Spleen (tissue), 11 donors: Measurements from ENCODE around the gene UBIAD1. TPM values are rescaled to one million over a fixed set of nuclear protein-coding genes. Genes with fewer than 3 reads are reported as not detected.

ENCODE experiments used
- DNase-seq: peaks from one replicate; pipeline ENCODE4 v3.0.0-alpha.2; 2020
- H3K27ac ChIP-seq, 8 donors: fragments of 200-600 bp; sonication (generic) in 7 of 8; 1 replicate in 4 of 8; 2 replicates in 4 of 8; pipeline versions ENCODE4 v1.5.0 to v1.8.0; 2016 to 2021; ENCODE audit warnings: inconsistent platforms in 4 of 8, mild to moderate bottlenecking in 4 of 8, moderate library complexity in 1 of 8
- H3K27me3 ChIP-seq, 7 donors: fragments of 200-600 bp; sonication (generic) in 6 of 7; replicated peaks in 1 of 7; 1 replicate in 4 of 7; 2 replicates in 3 of 7; pipeline versions ENCODE4 v1.5.0 to v1.8.0; 2016 to 2021; ENCODE audit warnings: inconsistent platforms in 3 of 7, mild to moderate bottlenecking in 1 of 7
- H3K36me3 ChIP-seq, 6 donors: fragments of 200-600 bp; sonication (generic) in 5 of 6; 1 replicate in 4 of 6; 2 replicates in 2 of 6; pipeline versions ENCODE4 v1.5.0 to v1.8.0; 2016 to 2021; ENCODE audit warnings: inconsistent platforms in 2 of 6
- H3K4me1 ChIP-seq, 6 donors: fragments of 200-600 bp; sonication (generic) in 5 of 6; 1 replicate in 3 of 6; 2 replicates in 3 of 6; pipeline versions ENCODE4 v1.5.0 to v1.8.0; 2016 to 2021; ENCODE audit warnings: inconsistent platforms in 3 of 6
- H3K4me3 ChIP-seq, 8 donors: fragments of 200-600 bp; sonication (generic) in 7 of 8; 1 replicate in 4 of 8; 2 replicates in 4 of 8; pipeline versions ENCODE4 v1.5.0 to v1.8.0; 2016 to 2021; ENCODE audit warnings: inconsistent platforms in 4 of 8, mild to moderate bottlenecking in 4 of 8, moderate library complexity in 2 of 8
- H3K9me3 ChIP-seq, 8 donors: fragments of 200-600 bp; sonication (generic) in 7 of 8; 1 replicate in 4 of 8; 2 replicates in 4 of 8; pipeline versions ENCODE4 v1.5.0 to v1.8.0; 2016 to 2021; ENCODE audit warnings: inconsistent platforms in 4 of 8
- CTCF ChIP-seq, 11 experiments: fragments of 200-600 bp in 7 of 11; fragments of 450-650 bp in 4 of 11; sonication (generic) in 4 of 11; IDR thresholded peaks in 8 of 11; conservative IDR thresholded peaks in 3 of 11; 1 replicate in 7 of 11; 2 replicates in 4 of 11; pipeline versions ENCODE4 v1.4.0 to v1.8.0; 2016 to 2021; ENCODE audit warnings: antibody characterized with exemption in 11 of 11, inconsistent platforms in 4 of 11, mild to moderate bottlenecking in 1 of 11
- POLR2A ChIP-seq, 3 donors: fragments of 450-650 bp; IDR thresholded peaks; one replicate each; pipeline ENCODE4 v1.5.1; 2017; ENCODE audit warnings: antibody characterized with exemption in 3 of 3, mild to moderate bottlenecking in 1 of 3
- POLR2AphosphoS5 ChIP-seq, 3 donors: sonication (generic); formaldehyde crosslinking; IDR thresholded peaks; one replicate each; pipeline ENCODE4 v1.5.1; 2017; ENCODE audit warnings: antibody characterized with exemption in 3 of 3
- WGBS, 5 donors: extraction: QIAGEN DNeasy Blood & Tissue Kit in 3 of 5; methylation state at CpG; one replicate each; pipeline versions ENCODE4 v1.1.5 to v1.1.7; 2013 to 2018; 5-methylcytosine and 5-hydroxymethylcytosine counted together
- intact Hi-C: fragments of 100-400 bp; cut with DNase I; formaldehyde crosslinking; loops from one replicate; pipeline ENCODE4 v1.15.0; 2023; ENCODE audit warnings: low total_unique reads
- polyA plus RNA-seq, 3 donors: library from polyadenylated mRNA; stranded (reverse); fragments of 200-250 nt; gene quantifications; one replicate each; pipeline ENCODE4 v1.2.1, GENCODE V29; 2013
- total RNA-seq, 7 donors: library from RNA; depleted of rRNA in 3 of 7; stranded (reverse); fragments of >200 nt in 3 of 7; fragmentation: NEBNext Ultra II Directional in 4 of 7; extraction: Animal tissue kit (Norgen Biotek cat#: 25700) in 4 of 7; gene quantifications; one replicate each; pipeline versions ENCODE4 v1.1.0 to v1.2.1, GENCODE V29; 2016 to 2021
- donor health status: healthy with polysubstance abuse.
- donor health status: DM: no; HTN: no; CAD: no; lungs with moderate emphysema.
- donor health status: DM: no; HTN: no; CAD: no.
- donor health status: Bipolar disorder and iron deficiency.
- donor health status: healthy.
- donor health status: DM: no; HTN: no; CAD: no.
- donor health status: DM: yes; HTN: yes; CAD: no.

The UBIAD1 gene
- total and polyA plus RNA-seq, 10 donors, result 6.8 to 18.5 (median 15.7) TPM

GRCh38 chr1:11314959-11315358, 42.0 kb downstream of the UBIAD1 start:
- DNase-seq, result no peak
- H3K9me3 ChIP-seq, result no peaks in the 10 kb centered on the region
- peaks cover 0 to 10% (median 2%) of the 10 kb centered on the region in 7 donors for H3K27me3 ChIP-seq
- no peak overlapping the region for H3K4me3 ChIP-seq
- H3K36me3 ChIP-seq, result no peaks in the 10 kb centered on the region
- TF ChIP-seq POLR2AphosphoS5 (IDR thresholded peaks at IDR 0.05), result no peak
- TF ChIP-seq CTCF (IDR thresholded peaks at IDR 0.05 in 8 of 11, conservative IDR thresholded peaks at IDR 0.05 in 3 of 11), result no peak
- TF ChIP-seq POLR2A (IDR thresholded peaks at IDR 0.05), result no peak
- H3K27ac ChIP-seq, result no peak overlapping the region
- WGBS, 5 donors, result 66 to 79% (median 72%) methylated on average over 8 of the region's 8 CpGs
- no peaks in the 10 kb centered on the region for H3K4me1 ChIP-seq
- intact Hi-C loops, result no loop called here

GRCh38 chr1:11316701-11317100, 43.7 kb downstream of the UBIAD1 start:
- no peaks in the 10 kb centered on the region for H3K36me3 ChIP-seq
- DNase-seq, result no peak
- no peaks in the 10 kb centered on the region for H3K4me1 ChIP-seq
- 69 to 92% (median 77%) methylated on average over 6 of the region's 6 CpGs for WGBS, 5 donors
- peaks cover 0 to 23% (median 11%) of the 10 kb centered on the region in 7 donors for H3K27me3 ChIP-seq
- no peak overlapping the region for H3K4me3 ChIP-seq
- intact Hi-C loops, result no loop called here
- H3K9me3 ChIP-seq, result no peaks in the 10 kb centered on the region
- H3K27ac ChIP-seq, result no peak overlapping the region
- no peak for TF ChIP-seq POLR2A (IDR thresholded peaks at IDR 0.05)
- TF ChIP-seq CTCF (IDR thresholded peaks at IDR 0.05 in 8 of 11, conservative IDR thresholded peaks at IDR 0.05 in 3 of 11), result no peak
- no peak for TF ChIP-seq POLR2AphosphoS5 (IDR thresholded peaks at IDR 0.05)

DNA sequence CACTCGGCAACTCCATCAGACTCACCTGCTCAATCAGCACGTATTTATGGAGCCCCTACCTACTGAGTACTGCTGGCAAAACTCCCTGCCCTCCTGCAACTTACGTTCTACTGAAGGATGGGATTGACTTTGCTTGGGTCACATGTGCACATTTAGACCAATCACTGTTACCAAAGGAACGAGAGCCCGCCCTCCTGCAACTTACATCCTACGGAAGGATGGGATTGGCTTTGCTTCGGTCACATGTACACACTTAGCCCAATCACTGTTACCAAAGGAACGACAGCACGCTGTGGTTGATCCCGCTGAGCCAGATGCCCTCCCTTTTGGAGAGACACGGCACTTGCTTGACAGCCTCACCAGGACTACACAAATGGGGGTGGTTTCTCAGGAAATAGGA, 46.0 kb downstream of the UBIAD1 start:
- Histone ChIP-seq H3K9me3 (no peaks in the 10 kb centered on the region), H3K4me1 (no peaks in the 10 kb centered on the region), H3K27me3 (peaks cover 0 to 33% (median 11%) of the 10 kb centered on the region in 7 donors), H3K27ac (no peak overlapping the region), H3K4me3 (no peak overlapping the region), H3K36me3 (no peaks in the 10 kb centered on the region)
- intact Hi-C loops, result no loop called here
- 82 to 92% (median 87%) methylated on average over 11 of the region's 11 CpGs for WGBS, 5 donors
- TF ChIP-seq POLR2A (IDR thresholded peaks at IDR 0.05) (no peak), CTCF (IDR thresholded peaks at IDR 0.05 in 8 of 11, conservative IDR thresholded peaks at IDR 0.05 in 3 of 11) (no peak), POLR2AphosphoS5 (IDR thresholded peaks at IDR 0.05) (no peak)
- no peak for DNase-seq

- Histone ChIP-seq H3K27me3 (peaks cover 0 to 34% (median 11%) of the 10 kb centered on the region in 7 donors), H3K36me3 (no peaks in the 10 kb centered on the region), H3K4me1 (no peaks in the 10 kb centered on the region), H3K9me3 (no peaks in the 10 kb centered on the region), H3K4me3 (no peak overlapping the region), H3K27ac (no peak overlapping the region)
- no peak for DNase-seq
- WGBS, 5 donors, result 17 to 20% (median 19%) methylated on average over 15 of the region's 15 CpGs
- TF ChIP-seq CTCF (IDR thresholded peaks at IDR 0.05 in 8 of 11, conservative IDR thresholded peaks at IDR 0.05 in 3 of 11) (peak in 9 of 11 experiments; percentile 4 to 66 (median 53)), POLR2AphosphoS5 (IDR thresholded peaks at IDR 0.05) (no peak)
- intact Hi-C loops, result no loop called here
These were observed 47.3 kb downstream of the UBIAD1 start for GRCh38 chr1:11320153-11320936.
